Brain microvascular endothelial cell (primary cell): ENCODE measurements around the gene TP73.

Experiments used
- DNase-seq: peaks from one replicate; pipeline ENCODE4 v3.0.0-alpha.2; 2020
- H3K27ac ChIP-seq: fragments of 250-450 bp; sonication (Bioruptor Pico); 2 replicates; pipeline ENCODE4 v1.5.1; 2020; ENCODE audit warnings: mild to moderate bottlenecking, moderate library complexity
- H3K27me3 ChIP-seq: fragments of 250-450 bp; sonication (Bioruptor Pico); replicated peaks from 2 replicates; pipeline ENCODE4 v1.5.1; 2020; ENCODE audit warnings: mild to moderate bottlenecking
- H3K36me3 ChIP-seq: fragments of 250-450 bp; sonication (Bioruptor Pico); replicated peaks from 2 replicates; pipeline ENCODE4 v1.5.1; 2020; ENCODE audit warnings: mild to moderate bottlenecking
- H3K4me3 ChIP-seq: 2 replicates; pipeline ENCODE4 v1.5.1; 2011; ENCODE audit warnings: low read depth, mild to moderate bottlenecking, control low read depth, low read length, moderate library complexity
- CTCF ChIP-seq: IDR thresholded peaks from 2 replicates; pipeline ENCODE4 v1.5.1; 2011; ENCODE audit warnings: low read depth, mild to moderate bottlenecking, moderate library complexity, low read length, control low read depth, inconsistent platforms; ENCODE audit errors: missing control alignments
- in situ Hi-C: cut with HindIII; loops from 2 replicates; pipeline ENCODE4 v1.10.0; 2017; ENCODE audit warnings: low sequenced_read_pairs, low pct_ligation_motif_present

The TP73 gene

GRCh38 chr1:3761296-3762010 lies 109.1 kb downstream of the TP73 start:
- in situ Hi-C loops = no loop called here
- Histone ChIP-seq H3K36me3 (no peaks in the 10 kb centered on the region), H3K27me3 (no peaks in the 10 kb centered on the region), H3K4me3 (no peak overlapping the region), H3K27ac (no peak overlapping the region)
- no peak for TF ChIP-seq CTCF
- no peak for DNase-seq

- Histone ChIP-seq H3K4me3 (no peak overlapping the region), H3K36me3 (no peaks in the 10 kb centered on the region), H3K27ac (no peak overlapping the region), H3K27me3 (no peaks in the 10 kb centered on the region)
- in situ Hi-C loops = no loop called here
- no peak for DNase-seq
- no peak for TF ChIP-seq CTCF
These were observed 110.0 kb downstream of the TP73 start for GRCh38 chr1:3762151-3762872.

DNA sequence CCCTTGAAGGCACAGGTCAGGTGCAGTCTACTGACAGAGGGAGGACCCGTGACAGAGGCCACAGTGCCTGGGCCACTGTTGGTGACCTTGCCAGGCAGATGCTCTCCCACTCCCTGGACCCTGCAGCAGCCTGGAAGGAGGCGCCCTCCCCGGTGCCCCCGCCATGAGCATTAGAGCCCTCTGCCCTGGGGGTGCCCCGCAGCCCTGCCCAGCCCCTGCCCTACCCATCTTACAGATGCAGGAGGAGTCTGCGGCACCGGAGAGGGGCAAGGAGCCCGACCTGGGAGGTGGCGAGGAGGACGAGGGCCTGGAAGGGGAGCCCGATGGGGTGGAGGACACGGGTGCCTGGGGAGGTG lies 110.5 kb downstream of the TP73 start:
- Histone ChIP-seq H3K4me3 (no peak overlapping the region), H3K27me3 (no peaks in the 10 kb centered on the region), H3K36me3 (no peaks in the 10 kb centered on the region), H3K27ac (no peak overlapping the region)
- TF ChIP-seq CTCF = no peak
- no peak for DNase-seq
- in situ Hi-C loops = no loop called here

- Histone ChIP-seq H3K4me3 (no peak overlapping the region), H3K27me3 (no peaks in the 10 kb centered on the region), H3K36me3 (no peaks in the 10 kb centered on the region), H3K27ac (no peak overlapping the region)
- no peak for TF ChIP-seq CTCF
- DNase-seq = no peak
- in situ Hi-C loops = no loop called here
These were observed 111.2 kb downstream of the TP73 start for GRCh38 chr1:3763351-3764125.

GRCh38 chr1:3767328-3767925 lies 115.1 kb downstream of the TP73 start:
- TF ChIP-seq CTCF = no peak
- no peaks in the 10 kb centered on the region for H3K27me3 ChIP-seq
- in situ Hi-C loops = no loop called here
- H3K36me3 ChIP-seq = no peaks in the 10 kb centered on the region
- no peak overlapping the region for H3K27ac ChIP-seq
- DNase-seq = no peak
- no peak overlapping the region for H3K4me3 ChIP-seq
